COLO668 (cell line): Measurements from ENCODE around the gene NPY4R2.
"Not testable (repeated sequence)": the region's sequence is repeated elsewhere in the genome, so short reads cannot be mapped to it uniquely, and the experiment has no call there.

Experiments
- DNase-seq: peaks from one replicate; lab custom pipeline; 2025; ENCODE audit not compliant: unreplicated experiment; lab: John Stamatoyannopoulos, UW

Gene NPY4R2

DNA sequence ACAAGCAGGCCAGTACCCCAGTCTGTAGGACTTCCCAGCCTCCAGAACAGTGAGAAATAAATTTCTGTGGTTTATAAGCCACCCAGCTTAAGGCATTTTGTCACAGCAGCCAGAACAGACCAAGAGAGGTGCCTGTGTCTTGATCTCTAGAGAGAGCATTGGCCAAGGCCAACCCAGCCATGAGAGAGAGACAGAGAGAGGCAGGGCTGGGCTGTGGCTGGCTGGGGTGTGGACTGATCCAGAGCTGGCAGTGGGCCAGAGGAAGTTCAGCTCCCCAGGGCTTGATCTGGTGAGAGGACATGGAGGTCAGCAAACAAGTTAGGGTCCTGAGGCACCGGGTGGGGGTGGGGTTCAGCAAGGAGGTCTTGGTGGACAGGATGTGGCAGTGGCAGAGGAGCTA, 14.4 kb downstream of the NPY4R2 start:
- not testable (repeated sequence) for DNase-seq

DNA sequence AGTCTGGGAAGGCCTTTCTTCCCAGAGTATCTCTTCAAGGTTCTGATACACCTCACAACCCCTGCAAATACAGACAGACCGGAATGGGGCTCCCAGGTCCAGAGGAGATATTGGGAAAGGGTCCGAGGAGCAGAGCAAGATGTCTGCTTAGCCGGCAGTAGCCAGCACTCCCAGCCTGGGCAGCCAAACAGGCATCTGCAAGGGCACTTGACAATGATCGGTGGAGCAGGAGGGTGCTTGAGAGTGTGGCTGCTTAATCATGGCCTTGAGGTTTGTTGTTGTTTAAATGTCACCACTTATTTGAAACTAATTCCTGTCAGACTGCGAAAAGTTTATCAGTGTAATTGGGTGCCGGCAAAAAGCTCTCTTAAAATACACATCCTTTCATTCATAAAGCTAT, 15.0 kb downstream of the NPY4R2 start:
- DNase-seq: not testable (repeated sequence)

DNA sequence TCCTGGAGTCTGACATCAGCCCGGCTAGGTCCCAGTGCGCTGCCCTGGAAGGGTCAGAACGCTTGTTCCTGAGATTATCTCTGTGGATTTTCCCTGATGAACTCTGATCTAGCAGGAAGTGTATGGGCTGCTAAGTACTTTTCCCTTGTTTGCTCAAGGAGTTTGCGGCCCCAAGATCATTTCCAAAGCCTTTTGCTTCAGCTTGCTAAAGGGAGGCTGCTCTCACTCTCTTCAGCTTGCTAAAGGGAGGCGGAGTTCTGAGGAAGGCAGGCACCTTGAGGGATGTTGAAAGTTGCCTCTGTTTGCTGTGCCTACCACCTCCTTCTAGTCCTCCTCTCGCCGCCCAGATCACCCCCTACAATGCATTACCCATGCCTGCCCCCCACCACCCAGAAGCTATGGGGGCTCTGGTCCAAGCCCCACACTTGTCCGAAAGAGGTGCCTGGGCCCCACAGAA, 18.3 kb downstream of the NPY4R2 start:
- not testable (repeated sequence) for DNase-seq

- DNase-seq: not testable (repeated sequence)
These were observed 19.2 kb downstream of the NPY4R2 start for GRCh38 chr10:47937634-47938033.

DNA sequence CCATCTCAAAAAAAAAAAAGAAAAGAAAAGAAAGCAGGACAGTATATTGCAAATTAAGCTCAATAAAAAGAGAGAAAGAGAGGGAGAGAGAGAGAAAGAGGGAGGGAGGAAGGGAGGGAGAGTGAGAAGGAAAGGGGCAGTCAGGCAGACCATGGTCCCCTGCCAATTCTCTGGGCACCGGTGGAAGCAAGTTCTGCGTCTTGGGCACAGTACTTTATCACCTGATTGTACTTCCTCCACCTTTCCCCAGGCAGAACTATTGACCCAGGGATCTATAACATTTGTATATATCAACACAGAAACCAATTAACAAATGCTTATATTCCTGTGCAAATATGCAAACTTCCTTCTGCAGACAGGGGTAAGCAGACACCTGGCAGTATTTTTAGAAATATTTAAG, 22.4 kb downstream of the NPY4R2 start:
- DNase-seq: not testable (repeated sequence)

DNA sequence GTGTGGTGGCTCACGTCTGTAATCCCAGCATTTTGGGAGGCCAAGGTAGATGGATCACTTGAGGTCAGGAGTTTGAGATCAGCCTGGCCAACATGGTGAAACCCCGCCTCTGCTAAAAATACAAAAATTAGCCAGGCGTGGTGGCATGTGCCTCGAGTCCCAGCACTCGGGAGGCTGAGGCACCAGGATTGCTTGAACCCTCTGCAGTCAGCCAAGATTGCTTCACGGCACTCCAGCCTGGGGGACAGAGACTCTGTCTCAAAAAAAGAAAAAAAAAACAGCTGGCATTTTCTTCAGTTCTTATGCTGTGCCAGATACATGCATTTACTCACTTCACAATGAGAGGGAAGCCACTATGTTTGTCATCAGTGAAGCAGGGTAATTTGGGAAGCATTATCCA, 22.9 kb downstream of the NPY4R2 start:
- DNase-seq: not testable (repeated sequence)

GRCh38 chr10:47942351-47943019, 24.0 kb downstream of the NPY4R2 start:
- peak; percentile 33 for DNase-seq

- DNase-seq: not testable (repeated sequence)
These were observed 24.9 kb downstream of the NPY4R2 start for GRCh38 chr10:47943328-47943727.

- DNase-seq: not testable (repeated sequence)
These were observed 29.0 kb downstream of the NPY4R2 start for GRCh38 chr10:47947424-47947823.

GRCh38 chr10:47957158-47957557, 38.7 kb downstream of the NPY4R2 start:
- DNase-seq: not testable (repeated sequence)

- not testable (repeated sequence) for DNase-seq
These were observed 41.2 kb downstream of the NPY4R2 start for GRCh38 chr10:47959677-47960076.

DNA sequence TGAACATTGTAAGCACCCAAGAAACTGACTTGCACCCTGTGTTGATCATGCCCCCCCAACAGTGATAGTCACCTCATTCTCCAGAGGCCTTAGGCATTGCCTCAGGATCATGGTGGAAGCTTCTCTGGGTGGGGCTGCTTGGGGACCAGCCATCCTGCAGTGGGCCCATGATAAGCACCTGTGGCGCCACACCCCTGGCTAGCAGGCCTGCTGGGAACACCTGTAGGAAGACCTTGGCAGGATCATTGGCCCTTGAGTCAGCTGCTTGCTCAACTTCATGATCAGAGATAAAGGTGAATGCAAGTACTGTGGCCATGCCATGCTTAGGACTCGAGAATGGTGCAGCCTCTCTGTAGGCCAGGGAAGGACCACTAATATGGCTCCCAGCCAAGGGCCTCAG, 42.2 kb downstream of the NPY4R2 start:
- not testable (repeated sequence) for DNase-seq

- not testable (repeated sequence) for DNase-seq
These were observed 44.3 kb downstream of the NPY4R2 start for GRCh38 chr10:47962785-47963184.

GRCh38 chr10:47964280-47965063, 46.0 kb downstream of the NPY4R2 start:
- not testable (repeated sequence) for DNase-seq

DNA sequence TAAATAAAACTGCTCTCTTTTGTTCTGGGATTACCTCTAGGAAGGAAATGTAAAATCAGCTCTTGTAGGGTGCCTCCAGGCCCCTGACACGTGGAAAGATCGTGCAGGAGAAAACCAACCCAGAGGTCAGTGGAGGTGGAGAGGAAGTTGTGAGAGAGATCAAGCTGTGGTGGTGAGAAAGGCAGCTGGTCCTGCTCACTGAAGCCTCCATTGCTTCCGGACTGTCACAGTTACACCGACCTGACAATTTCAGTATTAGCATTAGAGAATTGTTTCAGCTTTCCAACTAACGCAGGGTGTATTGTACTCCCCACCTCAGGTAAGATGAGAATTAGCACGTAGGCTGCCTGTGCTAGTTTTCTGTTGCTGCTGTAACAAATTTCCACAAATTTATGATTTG, 50.5 kb downstream of the NPY4R2 start:
- not testable (repeated sequence) for DNase-seq

- DNase-seq: not testable (repeated sequence)
These were observed 51.6 kb downstream of the NPY4R2 start for GRCh38 chr10:47970047-47970446.

DNA sequence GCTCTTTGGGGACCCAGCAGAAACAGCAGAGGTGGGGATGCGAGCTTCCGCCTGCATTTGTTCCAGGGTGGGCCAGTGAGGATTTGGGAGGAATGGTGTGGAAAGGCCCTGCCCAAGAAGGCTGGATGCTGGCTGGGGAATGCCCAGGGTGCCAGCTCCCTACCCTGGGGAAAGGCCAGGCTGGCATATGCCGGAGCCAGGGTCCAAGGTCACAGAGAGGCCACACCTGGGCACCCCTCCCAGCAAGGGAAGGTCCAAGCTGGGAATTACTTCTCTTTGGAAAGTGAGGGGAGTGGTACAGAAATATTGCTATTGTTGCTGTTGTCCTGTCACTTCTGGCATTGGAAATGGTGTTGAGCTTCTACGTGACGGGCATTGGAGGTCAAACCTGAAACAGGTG, 53.1 kb downstream of the NPY4R2 start:
- not testable (repeated sequence) for DNase-seq

- DNase-seq: not testable (repeated sequence)
These were observed 53.6 kb downstream of the NPY4R2 start for GRCh38 chr10:47972077-47972476.
